RKO (cell line): ENCODE data around the gene DCST1.
"Not testable (repeated sequence)": the region's sequence is repeated elsewhere in the genome, so short reads cannot be mapped to it uniquely, and the experiment has no call there.

ENCODE experiments used
- DNase-seq: peaks from one replicate; pipeline ENCODE4 v3.0.0-alpha.2; 2016; ENCODE audit warnings: low spot score

The DCST1 gene, protein sequence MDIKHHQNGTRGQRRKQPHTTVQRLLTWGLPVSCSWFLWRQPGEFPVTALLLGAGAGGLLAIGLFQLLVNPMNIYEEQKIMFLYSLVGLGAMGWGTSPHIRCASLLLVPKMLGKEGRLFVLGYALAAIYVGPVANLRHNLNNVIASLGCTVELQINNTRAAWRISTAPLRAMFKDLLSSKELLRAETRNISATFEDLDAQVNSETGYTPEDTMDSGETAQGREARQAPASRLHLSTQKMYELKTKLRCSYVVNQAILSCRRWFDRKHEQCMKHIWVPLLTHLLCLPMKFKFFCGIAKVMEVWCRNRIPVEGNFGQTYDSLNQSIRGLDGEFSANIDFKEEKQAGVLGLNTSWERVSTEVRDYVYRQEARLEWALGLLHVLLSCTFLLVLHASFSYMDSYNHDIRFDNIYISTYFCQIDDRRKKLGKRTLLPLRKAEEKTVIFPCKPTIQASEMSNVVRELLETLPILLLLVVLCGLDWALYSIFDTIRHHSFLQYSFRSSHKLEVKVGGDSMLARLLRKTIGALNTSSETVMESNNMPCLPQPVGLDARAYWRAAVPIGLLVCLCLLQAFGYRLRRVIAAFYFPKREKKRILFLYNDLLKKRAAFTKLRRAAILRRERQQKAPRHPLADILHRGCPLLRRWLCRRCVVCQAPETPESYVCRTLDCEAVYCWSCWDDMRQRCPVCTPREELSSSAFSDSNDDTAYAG

DNA sequence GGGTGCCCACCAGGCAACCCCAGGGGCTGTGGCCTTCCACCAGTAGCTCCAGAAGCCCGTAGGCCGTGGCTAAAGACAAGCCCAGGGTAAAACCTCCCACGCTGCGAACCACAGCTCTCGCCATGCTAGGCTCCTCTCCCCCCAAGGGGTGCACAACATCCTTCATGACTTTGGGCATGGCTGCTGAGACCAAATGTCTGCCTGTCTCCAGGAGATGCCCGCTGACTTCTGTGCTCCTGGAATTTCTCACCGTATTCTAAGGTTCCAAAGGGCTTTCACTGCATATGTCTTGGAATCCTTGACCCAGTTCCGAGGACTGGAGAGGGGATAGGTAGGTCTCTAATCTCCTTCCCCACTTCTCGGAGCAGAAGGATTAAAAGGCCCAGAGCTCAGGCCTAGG is at the start of gene DCST1, which contains the start of gene DCST2:
TSS of gene DCST1 (plus strand) at position 301 of the 400 bp plus-strand sequence. CDS start 213 bp downstream, outside the sequence.
TSS of gene DCST2 (minus strand) at position 258 of the 400 bp plus-strand sequence. CDS start at position 178, 80 bp downstream.
- no peak for DNase-seq

DNA sequence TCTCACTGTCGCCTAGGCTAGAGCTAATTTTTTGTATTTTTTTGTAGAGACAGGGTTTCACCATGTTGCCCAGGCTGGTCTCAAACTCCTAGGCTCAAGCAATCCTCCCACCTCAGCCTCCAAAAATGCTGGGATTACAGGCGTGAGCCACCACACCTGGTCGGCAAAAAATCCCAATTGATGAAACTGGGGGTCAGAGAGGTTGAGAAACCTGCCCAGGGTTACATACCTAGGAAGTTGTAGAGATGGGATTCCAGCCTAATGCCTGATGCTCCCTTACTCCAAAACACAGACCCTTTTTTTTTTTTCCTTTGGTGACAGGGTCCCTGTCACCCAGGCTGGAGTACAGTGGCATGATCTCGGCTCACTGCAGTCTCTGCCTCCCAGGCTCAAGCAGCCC is 46.9 kb upstream of the DCST1 start:
- DNase-seq = not testable (repeated sequence)

DNA sequence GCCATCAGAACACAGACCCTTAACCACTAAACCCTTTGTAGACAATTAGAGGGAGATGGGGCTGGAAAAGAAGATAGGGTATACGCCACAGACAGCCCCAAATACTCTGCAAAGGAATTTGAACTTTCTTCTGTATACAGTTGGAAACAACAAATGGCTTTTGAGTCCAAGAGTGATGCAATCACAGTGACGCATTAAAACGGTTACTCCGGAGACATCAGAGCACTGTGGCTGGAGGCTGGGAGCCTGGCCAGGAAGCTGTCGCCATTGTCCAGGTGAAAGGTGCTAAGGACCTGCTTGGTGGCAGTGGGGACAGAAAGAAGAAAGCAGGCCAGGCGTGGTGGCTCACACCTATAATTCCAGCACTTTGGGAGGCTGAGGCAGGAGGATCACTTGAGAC is 46.3 kb upstream of the DCST1 start:
- DNase-seq = no peak

DNA sequence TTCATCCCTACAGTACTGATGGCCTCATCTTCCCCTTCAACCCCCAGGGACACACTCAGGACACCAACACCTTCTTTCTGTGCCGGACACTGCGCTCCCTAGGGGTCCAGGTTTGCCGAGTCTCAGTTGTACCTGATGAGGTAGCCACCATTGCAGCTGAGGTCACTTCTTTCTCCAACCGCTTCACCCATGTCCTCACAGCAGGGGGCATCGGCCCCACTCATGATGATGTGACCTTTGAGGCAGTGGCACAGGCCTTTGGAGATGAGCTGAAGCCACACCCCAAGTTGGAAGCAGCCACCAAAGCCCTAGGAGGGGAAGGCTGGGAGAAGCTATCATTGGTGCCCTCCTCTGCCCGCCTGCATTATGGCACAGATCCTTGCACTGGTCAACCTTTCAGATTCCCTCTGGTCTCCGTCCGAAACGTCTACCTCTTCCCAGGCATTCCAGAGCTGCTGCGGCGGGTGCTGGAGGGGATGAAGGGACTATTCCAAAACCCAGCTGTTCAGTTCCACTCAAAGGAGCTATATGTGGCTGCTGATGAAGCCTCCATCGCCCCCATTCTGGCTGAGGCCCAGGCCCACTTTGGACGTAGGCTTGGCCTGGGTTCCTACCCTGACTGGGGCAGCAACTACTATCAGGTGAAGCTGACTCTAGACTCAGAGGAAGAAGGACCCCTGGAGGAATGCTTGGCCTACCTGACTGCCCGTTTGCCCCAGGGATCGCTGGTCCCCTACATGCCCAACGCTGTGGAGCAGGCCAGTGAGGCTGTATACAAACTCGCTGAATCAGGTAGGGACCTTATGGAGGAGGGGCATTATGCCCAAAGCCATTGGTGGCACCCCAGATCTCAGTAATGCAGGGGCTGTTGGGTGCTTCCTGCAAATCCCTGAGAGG is 45.3 kb upstream of the DCST1 start:
- no peak for DNase-seq

DNA sequence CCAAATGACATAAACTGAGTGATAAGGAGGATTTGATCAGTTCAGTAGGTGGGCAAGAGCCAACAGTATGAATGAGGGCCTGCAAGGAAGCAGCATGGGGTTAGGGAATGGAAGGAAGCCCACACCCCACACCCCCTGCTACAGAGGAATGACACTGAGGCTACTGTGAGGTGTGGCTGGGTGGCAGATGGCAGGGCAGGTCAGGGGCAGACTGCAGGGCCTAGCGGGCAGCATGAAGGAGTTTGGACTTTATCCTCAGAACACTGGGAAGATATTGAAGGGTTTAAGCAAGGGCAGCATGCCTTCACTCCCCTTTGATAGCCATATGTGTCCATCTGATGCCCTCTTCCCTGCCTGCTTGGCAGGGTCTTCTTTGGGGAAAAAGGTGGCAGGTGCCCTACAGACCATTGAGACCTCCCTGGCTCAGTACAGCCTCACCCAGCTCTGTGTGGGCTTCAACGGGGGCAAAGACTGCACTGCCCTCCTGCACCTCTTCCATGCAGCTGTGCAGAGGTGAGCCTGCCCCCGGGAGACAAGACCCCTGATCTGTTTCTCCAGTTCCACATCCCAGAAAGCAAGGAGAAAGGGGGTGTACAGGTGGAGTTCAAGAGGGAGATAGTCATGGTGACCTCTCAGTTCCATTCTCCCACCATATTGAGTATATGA is 44.3 kb upstream of the DCST1 start:
- no peak for DNase-seq

DNA sequence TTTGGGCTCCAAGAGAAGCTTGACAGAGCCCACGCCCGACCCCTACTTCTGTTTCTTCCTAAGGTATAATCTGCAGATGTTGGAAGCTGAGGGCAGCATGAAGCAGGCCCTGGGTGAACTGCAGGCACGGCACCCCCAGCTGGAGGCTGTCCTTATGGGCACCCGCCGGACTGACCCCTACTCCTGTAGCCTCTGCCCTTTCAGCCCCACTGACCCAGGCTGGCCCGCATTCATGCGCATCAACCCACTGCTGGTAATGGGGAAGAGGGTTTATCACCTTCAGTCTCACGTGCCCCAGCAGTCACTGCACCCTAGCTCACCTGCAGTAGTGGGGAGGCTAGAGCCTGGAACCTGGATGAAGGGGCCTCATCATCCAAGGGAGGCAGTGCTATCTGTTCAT is 43.3 kb upstream of the DCST1 start:
- no peak for DNase-seq

DNA sequence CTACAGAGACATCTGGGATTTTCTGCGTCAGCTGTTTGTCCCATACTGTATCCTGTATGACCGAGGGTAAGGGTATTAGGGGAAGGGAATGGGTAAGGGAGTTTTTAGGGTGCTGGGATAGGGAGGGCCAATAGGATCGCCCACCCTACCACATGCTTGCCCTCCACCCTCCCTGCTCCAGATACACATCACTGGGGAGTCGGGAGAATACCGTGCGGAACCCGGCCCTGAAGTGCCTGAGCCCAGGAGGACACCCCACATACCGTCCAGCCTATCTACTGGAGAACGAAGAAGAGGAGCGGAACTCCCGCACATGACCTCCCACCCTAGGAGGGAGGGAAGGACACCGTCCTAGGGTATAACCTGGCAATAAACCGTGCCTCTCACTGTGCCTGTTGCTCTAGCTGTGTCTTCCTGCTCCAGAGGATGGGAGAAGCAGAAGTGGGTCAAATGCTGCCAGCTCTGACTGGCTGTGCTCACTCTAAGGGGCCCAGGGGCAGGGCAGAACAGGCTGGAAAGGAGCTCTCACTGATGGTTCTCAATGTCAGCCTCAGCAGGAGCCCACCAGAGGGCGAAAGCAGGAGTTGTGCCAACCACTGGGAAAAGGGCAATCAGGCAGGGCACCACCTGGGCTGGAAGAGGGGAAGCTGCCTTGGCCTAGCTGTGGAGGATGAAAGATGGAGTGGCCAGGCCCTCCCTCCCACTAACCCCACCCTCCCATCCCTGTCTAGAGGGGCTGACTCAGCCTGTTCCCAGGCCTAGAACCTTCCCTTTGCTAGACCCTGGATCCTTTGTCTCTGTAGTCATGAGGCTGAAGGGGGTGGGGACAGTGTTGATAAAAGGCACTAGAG is 40.7 kb upstream of the DCST1 start:
- DNase-seq = peak; percentile 44

DNA sequence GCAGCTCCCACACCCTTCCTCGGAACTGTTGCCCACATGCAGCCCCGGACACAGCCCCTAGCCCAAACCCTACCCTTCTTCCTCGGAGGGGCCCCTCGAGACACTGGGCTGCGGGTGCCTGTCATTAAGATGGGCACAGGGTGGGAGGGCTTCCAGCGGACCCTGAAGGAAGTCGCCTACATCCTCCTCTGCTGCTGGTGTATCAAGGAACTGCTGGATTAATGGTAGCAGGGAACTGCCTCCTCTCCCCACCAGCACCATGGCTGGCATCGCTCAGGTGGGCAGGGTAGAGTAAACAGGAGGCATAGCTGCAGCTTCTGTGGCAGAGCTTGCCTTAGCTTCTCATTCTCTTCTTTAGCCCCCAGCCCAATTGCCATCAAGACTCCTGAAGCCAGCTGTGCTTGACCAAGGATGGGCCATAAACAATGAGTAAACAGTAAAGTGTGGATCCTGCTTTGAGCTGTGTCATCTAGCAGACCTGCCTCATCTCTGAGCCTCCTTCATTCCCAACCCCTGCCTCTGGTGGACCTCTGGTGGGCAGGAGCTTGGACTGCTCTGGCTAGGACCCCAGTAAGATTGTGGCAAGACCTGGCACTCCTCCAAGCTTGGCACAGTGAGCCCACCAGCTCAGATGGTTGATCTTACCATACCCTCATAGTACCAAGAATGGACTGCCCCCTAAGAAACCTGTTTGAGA is 39.9 kb upstream of the DCST1 start, which contains the start of gene LENEP:
TSS of gene LENEP (plus strand) at position 15 of the 697 bp plus-strand sequence. CDS start at position 37, 22 bp downstream.
- no peak for DNase-seq

DNA sequence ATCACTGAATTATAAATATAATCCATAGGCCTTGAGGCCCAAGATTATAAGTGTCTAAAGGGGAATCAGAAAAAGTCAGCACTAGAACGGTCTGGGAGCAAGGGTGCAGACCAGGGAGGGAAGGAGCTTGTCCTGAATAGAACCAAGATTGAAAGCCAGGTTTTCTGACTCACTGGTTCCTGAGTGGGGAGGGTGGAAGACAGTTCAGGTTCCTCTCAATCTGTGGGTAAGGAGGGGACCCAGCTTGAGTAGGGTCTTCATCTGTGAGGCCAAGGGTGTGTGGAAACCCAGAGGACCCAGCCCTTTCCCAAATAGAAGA is 39.4 kb upstream of the DCST1 start:
- DNase-seq = no peak

DNA sequence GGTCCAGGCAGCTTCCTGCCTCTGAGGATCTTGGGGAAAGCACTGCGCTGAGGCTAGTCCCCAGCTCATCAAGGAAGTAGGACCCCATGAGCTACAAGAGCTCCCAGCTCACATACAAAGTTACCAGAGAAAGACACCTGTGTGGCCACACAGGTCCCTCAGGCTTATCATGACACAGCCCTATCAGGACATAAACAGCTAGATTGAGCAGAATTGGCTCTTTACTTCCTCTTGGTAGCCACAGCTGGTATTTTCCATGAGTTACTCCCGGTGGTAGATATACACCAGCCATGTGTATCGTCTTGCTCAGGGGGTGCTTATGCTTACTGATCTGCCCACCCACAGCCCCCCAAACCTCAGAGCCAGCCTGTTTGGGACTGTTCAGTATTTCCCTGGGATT is 39.0 kb upstream of the DCST1 start:
- DNase-seq = no peak

DNA sequence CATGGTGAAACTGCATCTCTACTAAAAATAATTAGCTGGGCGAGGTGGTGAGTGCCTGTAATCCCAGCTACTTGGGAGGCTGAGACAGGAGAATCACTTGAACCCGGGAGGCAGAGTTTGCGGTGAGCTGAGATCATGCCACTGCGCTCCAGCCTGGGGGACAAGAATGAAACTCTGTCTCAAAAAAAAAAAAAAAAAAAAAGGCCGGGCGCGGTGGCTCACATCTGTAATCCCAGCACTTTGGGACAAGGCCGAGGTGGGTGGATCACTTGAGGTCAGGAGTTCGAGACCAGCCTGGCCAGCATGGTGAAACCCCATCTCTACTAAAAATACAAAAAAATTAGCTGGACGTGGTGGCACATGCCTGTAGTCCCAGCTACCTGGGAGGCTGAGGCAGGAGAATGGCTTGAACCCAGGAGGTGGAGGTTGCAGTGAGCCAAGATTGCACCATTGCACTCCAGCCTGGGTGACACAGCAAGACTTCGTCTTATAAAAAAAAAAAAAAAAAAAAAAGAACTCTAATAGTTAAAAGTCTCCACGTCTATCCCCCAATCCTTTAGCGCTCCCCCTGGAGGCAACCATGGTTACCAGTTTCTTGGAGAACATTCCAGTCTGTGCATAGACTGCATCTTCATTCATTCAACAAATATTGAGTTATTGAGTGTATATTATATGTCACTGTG is 38.2 kb upstream of the DCST1 start:
- DNase-seq = peak; percentile 83

DNA sequence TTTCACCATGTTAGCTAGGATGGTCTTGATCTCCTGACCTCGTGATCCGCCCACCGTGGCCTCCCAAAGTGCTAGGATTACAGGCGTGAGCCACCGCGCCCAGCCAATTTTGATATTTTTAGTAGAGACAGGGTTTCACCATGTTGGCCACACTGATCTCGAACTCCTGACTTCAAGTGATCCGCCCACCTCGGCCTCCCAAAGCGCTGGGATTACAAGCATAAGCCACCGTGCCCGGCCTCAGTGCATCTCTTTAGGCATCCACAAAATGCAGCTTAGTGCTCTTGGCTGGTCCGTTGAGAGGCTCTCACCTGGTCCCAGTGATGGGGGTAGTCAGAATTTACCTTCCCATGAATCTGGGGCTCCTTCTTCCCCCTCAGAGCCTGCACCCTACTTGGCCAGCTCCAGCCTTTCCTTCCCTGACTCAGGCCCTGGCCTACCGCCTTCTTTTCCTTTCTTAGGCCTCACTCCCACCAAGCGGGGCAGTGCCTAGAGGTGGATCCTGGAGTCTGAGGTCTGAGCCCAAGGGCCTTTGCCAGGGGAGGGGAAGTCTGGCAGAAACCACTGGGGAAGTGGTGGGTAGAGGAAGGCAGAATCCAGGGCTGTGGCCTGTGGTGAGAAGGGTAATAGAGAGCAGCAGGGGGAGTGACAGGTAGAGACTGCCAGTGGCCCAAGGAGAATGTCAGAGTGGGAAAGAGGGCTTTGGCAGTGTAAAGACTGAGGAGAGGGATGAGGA is 36.5 kb upstream of the DCST1 start:
- no peak for DNase-seq

DNA sequence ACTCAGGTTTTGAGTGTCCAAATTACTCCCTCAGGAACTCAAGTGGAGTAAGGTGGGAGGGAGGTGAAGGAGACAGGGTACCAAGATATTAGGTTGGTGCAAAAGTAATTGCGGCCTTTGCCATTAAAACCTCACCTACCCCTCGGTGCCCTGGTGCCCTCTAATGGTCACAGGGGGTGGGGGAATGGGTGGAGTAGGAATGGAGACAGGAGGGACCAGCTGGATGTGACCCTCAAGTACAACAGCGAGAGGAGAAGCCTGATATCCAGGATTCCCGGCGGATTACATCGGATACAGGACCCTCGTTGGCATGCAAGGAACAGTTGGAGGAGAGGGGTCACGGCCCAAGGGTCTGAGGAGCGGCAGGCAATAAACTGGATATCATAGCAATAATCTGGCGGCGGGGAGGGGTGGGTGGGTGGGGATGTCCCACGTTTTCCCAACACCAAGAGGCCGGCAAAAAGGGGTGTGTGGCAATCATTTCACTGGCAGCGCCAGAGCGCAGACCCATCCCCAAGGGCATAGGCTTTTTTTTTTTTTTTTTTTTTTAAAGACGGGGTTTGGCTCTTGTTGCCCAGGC is 35.3 kb upstream of the DCST1 start:
- no peak for DNase-seq

DNA sequence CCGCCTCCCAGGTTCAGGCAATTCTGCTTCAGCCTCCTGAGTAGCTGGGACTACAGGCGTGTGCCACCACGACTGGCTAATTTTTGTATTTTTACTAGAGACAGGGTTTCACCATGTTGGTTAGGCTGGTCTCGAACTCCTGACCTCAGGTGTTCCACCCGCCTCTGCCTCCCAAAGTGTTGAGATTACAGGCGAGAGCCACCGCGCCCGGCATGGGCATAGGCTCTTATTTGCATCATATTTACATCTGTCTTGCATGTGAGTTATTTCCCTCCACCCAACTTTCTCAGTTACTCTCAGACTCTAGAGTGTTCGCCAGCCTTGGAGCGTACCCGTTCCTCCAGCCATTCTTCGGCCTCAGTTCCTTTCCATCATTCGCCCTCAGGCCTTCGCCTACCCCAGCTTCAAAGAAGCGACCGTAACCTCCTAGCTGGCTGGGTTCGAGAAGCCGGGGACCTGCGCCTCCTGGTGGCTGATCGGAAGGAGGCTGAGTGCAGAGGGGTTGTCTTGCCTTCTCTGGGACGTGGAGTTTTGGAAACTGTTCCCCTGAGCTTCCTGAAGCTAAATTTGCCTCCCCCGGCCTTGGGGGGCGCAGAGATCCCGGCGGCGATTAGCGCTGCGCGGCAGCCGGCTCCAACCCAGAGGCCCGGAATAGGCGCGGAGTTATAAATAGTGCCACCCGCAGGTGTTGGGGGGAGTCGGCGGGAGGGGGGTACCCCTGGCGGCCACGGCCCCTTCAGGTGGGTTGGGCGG is 34.6 kb upstream of the DCST1 start:
- DNase-seq = peak; percentile 91

DNA sequence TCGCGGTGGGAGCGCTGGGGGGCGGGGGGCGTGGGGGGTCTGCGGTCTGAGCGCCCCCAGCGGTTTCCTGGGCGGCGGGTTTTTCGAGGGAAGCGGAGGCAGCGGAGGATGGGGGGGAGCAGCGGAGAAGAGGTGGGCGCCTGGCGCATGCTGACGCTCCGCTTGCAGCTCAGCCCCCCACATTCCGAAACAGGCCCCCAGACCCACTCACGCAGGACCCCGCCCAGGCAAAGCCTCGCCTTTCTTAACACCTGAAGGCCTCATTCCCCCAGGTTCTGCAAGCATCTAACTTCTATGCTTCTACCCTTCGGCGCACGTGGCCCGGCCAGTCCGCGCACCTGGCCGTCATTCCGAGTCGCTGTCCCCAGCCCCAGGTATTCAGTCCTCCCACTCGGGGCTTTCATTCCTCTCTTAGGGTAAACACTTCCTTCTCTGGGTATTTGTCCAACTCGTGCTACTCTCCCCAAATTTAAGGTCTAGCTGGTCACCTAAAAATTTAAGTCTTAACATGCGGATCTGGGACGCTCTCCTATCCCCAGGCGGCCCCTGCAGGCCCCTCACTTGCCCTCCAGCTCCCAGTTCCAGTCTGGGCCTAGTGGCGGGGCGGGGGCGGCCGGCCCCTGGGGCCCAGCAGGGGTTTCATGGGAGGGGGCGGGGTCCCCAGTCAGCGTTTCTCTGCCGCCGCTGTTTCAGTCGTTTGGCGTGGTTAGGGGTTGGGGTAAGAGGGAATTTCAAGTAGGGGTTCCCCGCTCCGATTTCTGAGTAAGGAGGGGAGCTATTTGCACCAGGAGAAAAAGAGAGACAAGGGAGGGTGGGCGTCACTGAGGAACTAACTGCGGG is 33.8 kb upstream of the DCST1 start:
- DNase-seq = peak; percentile 63

DNA sequence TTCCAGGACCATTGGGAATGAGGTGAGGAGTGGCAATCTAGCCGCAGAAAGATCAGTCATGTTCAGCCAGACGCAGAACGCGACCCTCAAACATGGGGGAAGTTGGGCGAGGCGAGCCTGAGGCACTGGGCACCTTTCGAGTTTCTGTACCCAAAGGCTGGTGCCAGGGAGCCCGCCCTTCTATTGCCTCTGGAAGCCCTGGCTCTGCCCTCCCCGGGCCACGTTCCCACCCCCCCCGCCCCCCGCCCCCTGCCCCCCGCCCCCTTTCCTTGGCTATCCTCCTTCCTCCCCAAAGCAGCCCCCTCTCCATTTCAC is 33.3 kb upstream of the DCST1 start:
- DNase-seq = no peak
